Measurements from ENCODE around the gene COL9A2. TPM values are rescaled to one million over a fixed set of nuclear protein-coding genes. Genes with fewer than 3 reads are reported as not detected.
"Not testable (repeated sequence)": the region's sequence is repeated elsewhere in the genome, so short reads cannot be mapped to it uniquely, and the experiment has no call there.

The COL9A2 gene
- total RNA-seq, 1 donor from 2014 or later, result 0.27 TPM

GRCh38 chr1:40338745-40339419 is 21.8 kb upstream of the COL9A2 start:
- Histone ChIP-seq H3K4me3 (no peak overlapping the region), H3K36me3 (no peaks in the 10 kb centered on the region), H3K27me3 (ENCODE audit: low read depth) (peaks cover 80% of the 10 kb centered on the region), H3K27ac (replicated peaks) (no peak overlapping the region), H3K4me1 (no peaks in the 10 kb centered on the region), H3K9me3 (replicated peaks) (peaks cover 4% of the 10 kb centered on the region)
- intact Hi-C loops (cut with micrococcal nuclease), result no loop called here
- TF ChIP-seq CTCF (IDR thresholded peaks at IDR 0.05; ENCODE audit: borderline replicate concordance), result peak; percentile 98
- peak; percentile 77 for DNase-seq

- Histone ChIP-seq H3K27me3 (ENCODE audit: low read depth) (peaks cover 73% of the 10 kb centered on the region), H3K27ac (replicated peaks) (no peak overlapping the region), H3K4me3 (no peak overlapping the region), H3K4me1 (no peaks in the 10 kb centered on the region), H3K9me3 (replicated peaks) (peaks cover 4% of the 10 kb centered on the region), H3K36me3 (no peaks in the 10 kb centered on the region)
- no peak for TF ChIP-seq CTCF (IDR thresholded peaks at IDR 0.05; ENCODE audit: borderline replicate concordance)
- DNase-seq, result no peak
- intact Hi-C loops (cut with micrococcal nuclease), result no loop called here
Observed at GRCh38 chr1:40337443-40337842, 20.4 kb upstream of the COL9A2 start.

- H3K4me1 ChIP-seq, result no peaks in the 10 kb centered on the region
- H3K36me3 ChIP-seq, result no peaks in the 10 kb centered on the region
- no peak overlapping the region for H3K27ac ChIP-seq (replicated peaks)
- peaks cover 38% of the 10 kb centered on the region for H3K27me3 ChIP-seq (ENCODE audit: low read depth)
- no peak for TF ChIP-seq CTCF (IDR thresholded peaks at IDR 0.05; ENCODE audit: borderline replicate concordance)
- no peak overlapping the region for H3K4me3 ChIP-seq
- intact Hi-C loops (cut with micrococcal nuclease), result no loop called here
- no peak for DNase-seq
- H3K9me3 ChIP-seq (replicated peaks), result peaks cover 1% of the 10 kb centered on the region
Observed at GRCh38 chr1:40332695-40333094, 15.6 kb upstream of the COL9A2 start.

GRCh38 chr1:40331403-40331802 is 14.3 kb upstream of the COL9A2 start:
- H3K4me1 ChIP-seq; DNase-seq; H3K27ac ChIP-seq (replicated peaks); intact Hi-C loops (cut with micrococcal nuclease); H3K36me3 ChIP-seq; H3K4me3 ChIP-seq: not testable (repeated sequence)
- Histone ChIP-seq H3K27me3 (ENCODE audit: low read depth) (peaks cover 25% of the 10 kb centered on the region), H3K9me3 (replicated peaks) (peaks cover 14% of the 10 kb centered on the region)

- H3K4me1 ChIP-seq, result peaks cover 28% of the 10 kb centered on the region
- H3K27ac ChIP-seq (replicated peaks), result no peak overlapping the region
- H3K9me3 ChIP-seq (replicated peaks), result no peaks in the 10 kb centered on the region
- no peak for TF ChIP-seq CTCF (IDR thresholded peaks at IDR 0.05; ENCODE audit: borderline replicate concordance)
- H3K27me3 ChIP-seq (ENCODE audit: low read depth), result peaks cover 65% of the 10 kb centered on the region
- no peak overlapping the region for H3K4me3 ChIP-seq
- no peak for DNase-seq
- H3K36me3 ChIP-seq, result no peaks in the 10 kb centered on the region
- intact Hi-C loops (cut with micrococcal nuclease), result no loop called here
Observed at GRCh38 chr1:40318970-40319621, 2.0 kb upstream of the COL9A2 start.

- peaks cover 28% of the 10 kb centered on the region for H3K4me1 ChIP-seq
- peaks cover 70% of the 10 kb centered on the region for H3K27me3 ChIP-seq (ENCODE audit: low read depth)
- DNase-seq, result no peak
- intact Hi-C loops (cut with micrococcal nuclease), result no loop called here
- no peak overlapping the region for H3K27ac ChIP-seq (replicated peaks)
- H3K36me3 ChIP-seq, result no peaks in the 10 kb centered on the region
- no peak for TF ChIP-seq CTCF (IDR thresholded peaks at IDR 0.05; ENCODE audit: borderline replicate concordance)
- no peak overlapping the region for H3K4me3 ChIP-seq
- H3K9me3 ChIP-seq (replicated peaks), result no peaks in the 10 kb centered on the region
Observed at GRCh38 chr1:40318476-40318875, 1.4 kb upstream of the COL9A2 start.

Data from left ventricle myocardium inferior (tissue), 1 donor.